ENCODE data around the gene NR4A1. TPM values are rescaled to one million over a fixed set of nuclear protein-coding genes. Genes with fewer than 3 reads are reported as not detected.
A peak's percentile ranks its signal among the peaks of the same experiment; 100 is the strongest.

Gene NR4A1
- total RNA-seq, 1 experiment from 2014 or later, result 25.8 TPM

GRCh38 chr12:52023182-52023975 lies 27.9 kb upstream of the NR4A1 start:
- no peak overlapping the region for H3K9ac ChIP-seq (ENCODE audit: extremely low read depth, insufficient read length, low read length)
- peaks cover 66% of the 10 kb centered on the region for H3K27me3 Mint-ChIP-seq (ENCODE audit: low read depth)

More at GRCh38 chr12:52023182-52023975, 27.9 kb upstream of the NR4A1 start:
- no peak overlapping the region for H2BK120ac ChIP-seq (ENCODE audit: low read depth, low read length, poor library complexity, severe bottlenecking)
- H3K18ac ChIP-seq (ENCODE audit: insufficient read length, low read depth, low read length), result no peak overlapping the region
- no peak overlapping the region for H2AFZ ChIP-seq (ENCODE audit: low read length)
- H3K4me2 ChIP-seq (ENCODE audit: insufficient read depth, insufficient read length, low read length), result peak overlapping the region; percentile 66
- no peaks in the 10 kb centered on the region for H3K9me3 ChIP-seq (ENCODE audit: control insufficient read depth, low read depth, low read length)
- no peak overlapping the region; the same call in 1 of the 2 replicates for H3K14ac ChIP-seq (ENCODE audit: insufficient read depth, low read length)
- H3K23me2 ChIP-seq (ENCODE audit: insufficient read length, low read depth, low read length, poor library complexity, severe bottlenecking), result peaks cover 16% of the 10 kb centered on the region
- H2BK15ac ChIP-seq (ENCODE audit: low read depth, low read length), result no peak overlapping the region
- H2BK12ac ChIP-seq (ENCODE audit: insufficient read length, low read depth, low read length), result no peak overlapping the region
- no CpG with 5 or more reads among the region's 70 CpGs for WGBS (ENCODE audit: extremely low coverage, insufficient read length, low lambda C conversion rate)
- H3K4ac ChIP-seq (ENCODE audit: low read depth, low read length), result no peak overlapping the region
- peaks cover 5% of the 10 kb centered on the region for H3K4me1 ChIP-seq (ENCODE audit: insufficient read depth, low read length)
- no peaks in the 10 kb centered on the region for H4K20me1 ChIP-seq (ENCODE audit: control insufficient read depth, insufficient read depth, insufficient read length)
- peaks cover 5% of the 10 kb centered on the region; the same call in 1 of the 2 replicates for H3K27me3 ChIP-seq (ENCODE audit: insufficient read depth, low read length)
- H3K27ac ChIP-seq (ENCODE audit: insufficient read length, low read depth, low read length), result no peak overlapping the region
- no peak overlapping the region for H3K27ac Mint-ChIP-seq
- no peak overlapping the region for H4K8ac ChIP-seq (replicated peaks; ENCODE audit: insufficient read length, low read depth, low read length)
- H3K4me3 Mint-ChIP-seq, result peak overlapping the region; percentile 62 to 81
- H2AK5ac ChIP-seq (ENCODE audit: insufficient read length, low read length), result no peak overlapping the region
- H3K56ac ChIP-seq (ENCODE audit: insufficient read length, low read depth, low read length), result no peak overlapping the region
- H3T11ph ChIP-seq (ENCODE audit: low read length), result no peak overlapping the region
- H3K79me1 ChIP-seq (ENCODE audit: insufficient read depth, low read depth, low read length, poor library complexity, severe bottlenecking), result no peaks in the 10 kb centered on the region
- no peaks in the 10 kb centered on the region for H3K79me2 ChIP-seq (ENCODE audit: insufficient read depth, low read length)
- no peak overlapping the region for H2BK5ac ChIP-seq (ENCODE audit: insufficient read length, low read length)
- H3K23ac ChIP-seq (ENCODE audit: insufficient read length, low read depth, low read length), result no peak overlapping the region
- H3K9me3 Mint-ChIP-seq, result no peaks in the 10 kb centered on the region; a peak in 1 of 5 replicates
- no peak overlapping the region for H2BK20ac ChIP-seq (ENCODE audit: low read depth, low read length, poor library complexity, severe bottlenecking)
- no peak overlapping the region for H4K5ac ChIP-seq (ENCODE audit: insufficient read length, low read depth, low read length)
- H4K91ac ChIP-seq (ENCODE audit: insufficient read length, low read depth, low read length), result no peak overlapping the region
- TF ChIP-seq CTCF (conservative IDR thresholded peaks at IDR 0.05), result peak; percentile 98
- peak; percentile 93 for DNase-seq
- peaks cover 23 to 38% of the 10 kb centered on the region in 2 experiments for H3K4me1 Mint-ChIP-seq
- H3K36me3 Mint-ChIP-seq (ENCODE audit: insufficient read depth in 1 of 3, low read depth in 3 of 3), result no peaks in the 10 kb centered on the region; a peak in 1 of 7 replicates

Measured in H9 (cell line).